CD14-positive monocyte (primary cell): ENCODE data around the gene WAC. TPM values are rescaled to one million over a fixed set of nuclear protein-coding genes. Genes with fewer than 3 reads are reported as not detected.

Source experiments
- DNase-seq, 3 donors: peaks; one replicate each; pipeline ENCODE4 v3.0.0-alpha.2; 2011 to 2022
- H2AFZ ChIP-seq: 2 replicates; pipeline ENCODE4 v1.6.0; 2012; ENCODE audit warnings: mild to moderate bottlenecking, low read depth, low read length, inconsistent platforms; ENCODE audit not compliant: insufficient read depth, poor library complexity, severe bottlenecking
- H3K27ac ChIP-seq, 2 donors: 1 replicate in 1 of 2; 2 replicates in 1 of 2; pipeline ENCODE4 v1.5.1; 2012 to 2013; ENCODE audit warnings: low read length in 2 of 2, control low read depth in 1 of 2, inconsistent platforms in 1 of 2, low read depth in 1 of 2, mild to moderate bottlenecking in 1 of 2
- H3K27me3 ChIP-seq, 2 donors: one replicate each; pipeline versions ENCODE4 v1.6.0 to v1.6.1; 2011 to 2013; ENCODE audit warnings: low read length in 2 of 2; ENCODE audit not compliant: control insufficient read depth in 2 of 2, insufficient read depth in 2 of 2
- H3K36me3 ChIP-seq, 2 donors: replicated peaks in 1 of 2; 1 replicate in 1 of 2; 2 replicates in 1 of 2; pipeline versions ENCODE4 v1.5.1 to v1.6.1; 2012 to 2013; ENCODE audit warnings: low read length in 2 of 2, control low read depth in 1 of 2, inconsistent platforms in 1 of 2, mild to moderate bottlenecking in 1 of 2; ENCODE audit not compliant: insufficient read depth in 2 of 2, control insufficient read depth in 1 of 2
- H3K4me1 ChIP-seq, 2 donors: 1 replicate in 1 of 2; 2 replicates in 1 of 2; pipeline versions ENCODE4 v1.5.1 to v1.6.1; 2012 to 2013; ENCODE audit warnings: low read length in 2 of 2, control low read depth in 1 of 2, inconsistent platforms in 1 of 2, mild to moderate bottlenecking in 1 of 2, moderate library complexity in 1 of 2; ENCODE audit not compliant: insufficient read depth in 2 of 2, control insufficient read depth in 1 of 2
- H3K4me2 ChIP-seq: replicated peaks from 2 replicates; pipeline ENCODE3; 2012; ENCODE audit warnings: low read length, moderate library complexity, mild to moderate bottlenecking; ENCODE audit not compliant: poor library complexity, severe bottlenecking; ENCODE audit errors: extremely low read depth
- H3K4me3 ChIP-seq, 3 experiments: fragments of 200-600 bp in 1 of 3; sonication (generic) in 1 of 3; replicated peaks in 1 of 3; 1 replicate in 2 of 3; 2 replicates in 1 of 3; pipeline ENCODE4 v1.5.1; 2011 to 2013; ENCODE audit warnings: low read length in 3 of 3, mild to moderate bottlenecking in 3 of 3, control low read depth in 2 of 3, low read depth in 2 of 3, inconsistent platforms in 1 of 3, moderate library complexity in 1 of 3
- H3K79me2 ChIP-seq: 2 replicates; pipeline ENCODE4 v1.6.0; 2012; ENCODE audit warnings: mild to moderate bottlenecking, control low read depth, inconsistent platforms, low read length, moderate library complexity; ENCODE audit not compliant: insufficient read depth
- H3K9ac ChIP-seq: 2 replicates; pipeline ENCODE4 v1.6.0; 2017; ENCODE audit warnings: low read length, mild to moderate bottlenecking; ENCODE audit not compliant: insufficient read depth, poor library complexity, severe bottlenecking
- H3K9me3 ChIP-seq, 2 donors: replicated peaks in 1 of 2; 1 replicate in 1 of 2; 2 replicates in 1 of 2; pipeline versions ENCODE4 v1.5.1 to v1.6.1; 2012 to 2013; ENCODE audit warnings: low read length in 2 of 2, control low read depth in 1 of 2; ENCODE audit not compliant: control insufficient read depth in 1 of 2, insufficient read depth in 1 of 2
- H4K20me1 ChIP-seq: 2 replicates; pipeline ENCODE4 v1.6.0; 2012; ENCODE audit warnings: mild to moderate bottlenecking, low read length, control low read depth, moderate library complexity; ENCODE audit not compliant: insufficient read depth
- H3K27ac Mint-ChIP-seq, 7 donors: one replicate each; pipeline ENCODE4 v1.8.0; 2020; ENCODE audit warnings: mild to moderate bottlenecking in 7 of 7, mixed read lengths in 7 of 7, moderate library complexity in 6 of 7, inconsistent platforms in 2 of 7
- H3K27me3 Mint-ChIP-seq, 3 donors: one replicate each; pipeline ENCODE4 v1.8.0; 2021 to 2022; ENCODE audit warnings: low read depth in 3 of 3, mild to moderate bottlenecking in 3 of 3, mixed read lengths in 3 of 3, moderate library complexity in 3 of 3, inconsistent platforms in 1 of 3
- H3K36me3 Mint-ChIP-seq, 2 donors: one replicate each; pipeline ENCODE4 v1.8.0; 2020; ENCODE audit warnings: mixed read lengths in 2 of 2, inconsistent platforms in 1 of 2, mild to moderate bottlenecking in 1 of 2
- H3K4me1 Mint-ChIP-seq: one replicate; pipeline ENCODE4 v1.8.0; 2020; ENCODE audit warnings: mild to moderate bottlenecking, mixed read lengths
- H3K4me3 Mint-ChIP-seq, 2 donors: one replicate each; pipeline ENCODE4 v1.8.0; 2020; ENCODE audit warnings: mild to moderate bottlenecking in 2 of 2, mixed read lengths in 2 of 2, moderate library complexity in 1 of 2
- H3K9me3 Mint-ChIP-seq, 7 donors: one replicate each; pipeline ENCODE4 v1.8.0; 2020 to 2022; ENCODE audit warnings: mixed read lengths in 7 of 7, mild to moderate bottlenecking in 6 of 7, moderate library complexity in 6 of 7, inconsistent platforms in 2 of 7
- CTCF ChIP-seq: fragments of 200-600 bp; IDR thresholded peaks from one replicate; pipeline ENCODE4 v1.8.0; 2022; ENCODE audit warnings: antibody characterized with exemption, mild to moderate bottlenecking
- WGBS: methylation state at CpG from one replicate; pipeline ENCODE4 v1.1.5; 2013; ENCODE audit warnings: missing lambda C conversion rate; ENCODE audit not compliant: insufficient coverage; 5-methylcytosine and 5-hydroxymethylcytosine counted together
- intact Hi-C, 2 donors: fragments of 100-400 bp; cut with micrococcal nuclease; formaldehyde crosslinking; loops; one replicate each; pipeline versions ENCODE4 v1.15.0 to v1.15.1; 2023
- polyA plus RNA-seq, 3 donors: library from polyadenylated mRNA; depleted of rRNA in 1 of 3; unstranded in 2 of 3; stranded (reverse) in 1 of 3; fragments of 300-500 nt in 2 of 3; fragments of >200 nt in 1 of 3; fragmentation: Illumina TruSeq in 2 of 3; gene quantifications; 1 replicate in 2 of 3; 2 replicates in 1 of 3; pipeline ENCODE4 v1.2.3, GENCODE V29; 2012 to 2021

The WAC gene
- polyA plus RNA-seq, 3 donors = 46.7 to 80.8 (median 67.9) TPM

DNA sequence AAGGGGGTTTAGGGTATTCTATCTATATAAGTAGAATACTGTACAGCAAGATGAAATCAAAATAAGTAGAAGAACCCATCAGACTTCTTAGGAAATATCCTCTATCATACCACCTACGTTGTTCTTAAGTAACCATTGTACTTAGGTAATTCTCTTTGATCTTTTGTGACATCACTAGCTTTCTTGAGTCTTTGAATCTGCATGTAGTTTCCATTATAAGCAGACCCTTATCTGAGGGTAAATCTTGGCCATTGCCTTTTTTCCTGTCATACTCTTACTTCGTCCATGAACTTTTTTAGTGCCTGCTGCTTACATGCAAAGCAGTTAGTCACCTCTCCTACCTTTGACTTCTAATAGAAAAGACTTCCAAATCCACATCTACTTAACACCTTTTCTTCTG is 49.0 kb downstream of the WAC start:
- H3K36me3 Mint-ChIP-seq = peaks cover 63 to 69% of the 10 kb centered on the region in 2 donors
- H3K4me1 Mint-ChIP-seq = peaks cover 8% of the 10 kb centered on the region
- Histone ChIP-seq H4K20me1 (peaks cover 100% of the 10 kb centered on the region), H3K4me3 (no peak overlapping the region), H3K4me2 (no peak overlapping the region), H3K27ac (peak overlapping the region in 1 of 2 donors; percentile 24), H3K9ac (no peak overlapping the region), H3K36me3 (peaks cover 64 to 91% of the 10 kb centered on the region in 2 donors), H2AFZ (no peak overlapping the region), H3K79me2 (peaks cover 100% of the 10 kb centered on the region), H3K9me3 (no peaks in the 10 kb centered on the region), H3K4me1 (peaks cover 7 to 11% of the 10 kb centered on the region in 2 donors), H3K27me3 (no peaks in the 10 kb centered on the region)
- no peak for TF ChIP-seq CTCF
- no peak for DNase-seq
- H3K4me3 Mint-ChIP-seq = no peak overlapping the region
- H3K27ac Mint-ChIP-seq = peak overlapping the region in 1 of 7 donors; percentile 39
- peaks cover 0 to 1% (median 0%) of the 10 kb centered on the region in 3 donors for H3K27me3 Mint-ChIP-seq
- WGBS = 100% methylated on average over 1 of the region's 2 CpGs
- no peaks in the 10 kb centered on the region for H3K9me3 Mint-ChIP-seq
- intact Hi-C loops = loop anchor here in 1 of 2 donors (10.0 kb wide), 1 partner anchor 47 kb away; the partner anchor contains the start of gene WAC

DNA sequence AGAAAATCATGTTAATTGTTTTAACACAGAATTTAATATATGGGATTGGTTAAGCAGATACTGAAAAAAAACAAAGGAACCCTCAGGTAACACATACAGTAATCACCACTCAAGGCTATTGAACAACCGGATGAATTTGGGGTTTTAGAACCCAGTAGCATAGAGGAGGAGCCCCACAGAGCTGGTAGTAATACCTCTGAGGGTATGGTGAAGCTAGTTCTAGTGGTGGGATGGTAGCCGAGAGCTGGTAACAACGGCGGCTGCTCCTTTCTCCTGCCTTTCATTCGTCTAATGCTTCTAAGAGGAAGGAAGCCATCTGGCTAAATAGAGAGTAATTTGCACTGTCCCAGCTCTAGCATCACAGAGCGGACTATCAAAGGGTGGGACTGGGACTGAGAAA is 52.2 kb downstream of the WAC start:
- Histone ChIP-seq H3K79me2 (peaks cover 98% of the 10 kb centered on the region), H3K9me3 (no peaks in the 10 kb centered on the region), H3K4me2 (no peak overlapping the region), H2AFZ (no peak overlapping the region), H4K20me1 (peaks cover 100% of the 10 kb centered on the region), H3K4me3 (no peak overlapping the region), H3K9ac (no peak overlapping the region), H3K27ac (peak overlapping the region in 1 of 2 donors; percentile 36), H3K27me3 (no peaks in the 10 kb centered on the region), H3K36me3 (peaks cover 66 to 85% of the 10 kb centered on the region in 2 donors), H3K4me1 (peaks cover 21 to 26% of the 10 kb centered on the region in 2 donors)
- no peak for DNase-seq
- Mint-ChIP-seq H3K27ac (peak overlapping the region in 4 of 7 donors; percentile 15 to 65 (median 32)), H3K27me3 (peaks cover 0 to 1% (median 0%) of the 10 kb centered on the region in 3 donors), H3K4me3 (no peak overlapping the region), H3K9me3 (no peaks in the 10 kb centered on the region), H3K4me1 (peaks cover 21% of the 10 kb centered on the region), H3K36me3 (peaks cover 58 to 76% of the 10 kb centered on the region in 2 donors)
- intact Hi-C loops = loop anchor here in 1 of 2 donors (10.0 kb wide), 1 partner anchor 50 kb away; the partner anchor contains the start of gene WAC
- TF ChIP-seq CTCF = no peak
- WGBS = 74% methylated on average over 3 of the region's 6 CpGs
